NB4 (cell line): Measurements from ENCODE around the gene COL24A1.

Source experiments
- CTCF ChIP-seq: IDR thresholded peaks from one replicate; pipeline ENCODE4 v1.5.1; 2012; ENCODE audit warnings: low read depth, low read length
- MAX ChIP-seq: IDR thresholded peaks from 2 replicates; pipeline ENCODE4 v1.6.1; 2011; ENCODE audit warnings: low read depth, low read length
- MYC ChIP-seq: IDR thresholded peaks from 2 replicates; pipeline ENCODE4 v1.6.1; 2011; ENCODE audit warnings: low read depth, low read length
- POLR2A ChIP-seq: IDR thresholded peaks from 2 replicates; pipeline ENCODE4 v1.6.1; 2011; ENCODE audit warnings: mild to moderate bottlenecking; ENCODE audit not compliant: insufficient read length; ENCODE audit errors: extremely low read depth

GRCh38 chr1:86110451-86111129, 46.0 kb downstream of the COL24A1 start:
- TF ChIP-seq CTCF (no peak), POLR2A (no peak), MAX (no peak), MYC (no peak)
